Nephron (organoid): Measurements from ENCODE around the gene COMMD6.
A peak's percentile ranks its signal among the peaks of the same experiment; 100 is the strongest.

Experiments
- H3K27ac Mint-ChIP-seq, 3 experiments: 2 replicates each; pipeline ENCODE4 v1.8.0; 2020; ENCODE audit warnings: mixed read lengths in 3 of 3, mild to moderate bottlenecking in 2 of 3, moderate library complexity in 1 of 3
- H3K27me3 Mint-ChIP-seq: 2 replicates; pipeline ENCODE4 v1.8.0; 2021; ENCODE audit warnings: low read depth, mild to moderate bottlenecking, moderate library complexity, mixed read lengths
- H3K36me3 Mint-ChIP-seq: 2 replicates; pipeline ENCODE4 v1.8.0; 2020; ENCODE audit warnings: low read depth, mixed read lengths
- H3K4me1 Mint-ChIP-seq: 2 replicates; pipeline ENCODE4 v1.8.0; 2020; ENCODE audit warnings: mixed read lengths
- H3K4me3 Mint-ChIP-seq, 3 experiments: 2 replicates each; pipeline ENCODE4 v1.8.0; 2020; ENCODE audit warnings: mild to moderate bottlenecking in 3 of 3, mixed read lengths in 3 of 3, moderate library complexity in 2 of 3
- H3K9me3 Mint-ChIP-seq: 2 replicates; pipeline ENCODE4 v1.8.0; 2020; ENCODE audit warnings: mixed read lengths
- CTCF ChIP-seq, 3 experiments: fragments of 200-600 bp; sonication (generic); IDR thresholded peaks; one replicate each; pipeline ENCODE4 v1.5.0; 2021; ENCODE audit warnings: antibody characterized with exemption in 3 of 3; ENCODE audit not compliant: unreplicated experiment in 3 of 3

The COMMD6 gene

GRCh38 chr13:75569576-75569975 lies 31.9 kb upstream of the COMMD6 start:
- Mint-ChIP-seq H3K4me3 (no peak overlapping the region), H3K4me1 (no peaks in the 10 kb centered on the region), H3K9me3 (no peaks in the 10 kb centered on the region), H3K36me3 (peaks cover 42% of the 10 kb centered on the region), H3K27ac (peak overlapping the region in 1 of 3 experiments; percentile 25), H3K27me3 (no peaks in the 10 kb centered on the region)
- no peak for TF ChIP-seq CTCF (IDR thresholded peaks at IDR 0.05; ENCODE audit: unreplicated experiment in 3 of 3)

- Mint-ChIP-seq H3K36me3 (peaks cover 21% of the 10 kb centered on the region), H3K27ac (no peak overlapping the region), H3K27me3 (no peaks in the 10 kb centered on the region), H3K9me3 (no peaks in the 10 kb centered on the region), H3K4me1 (no peaks in the 10 kb centered on the region), H3K4me3 (no peak overlapping the region)
- peak; percentile 38 to 51 (median 42) for TF ChIP-seq CTCF (IDR thresholded peaks at IDR 0.05; ENCODE audit: unreplicated experiment in 3 of 3)
Observed at GRCh38 chr13:75566658-75567057, 29.0 kb upstream of the COMMD6 start.

- no peak for TF ChIP-seq CTCF (IDR thresholded peaks at IDR 0.05; ENCODE audit: unreplicated experiment in 3 of 3)
- Mint-ChIP-seq H3K4me3 (no peak overlapping the region), H3K27me3 (no peaks in the 10 kb centered on the region), H3K9me3 (no peaks in the 10 kb centered on the region), H3K36me3 (peaks cover 20% of the 10 kb centered on the region), H3K27ac (peak overlapping the region in 1 of 3 experiments; percentile 25), H3K4me1 (no peaks in the 10 kb centered on the region)
Observed at GRCh38 chr13:75558145-75558840, 20.7 kb upstream of the COMMD6 start.

GRCh38 chr13:75556961-75557360 lies 19.3 kb upstream of the COMMD6 start:
- no peak for TF ChIP-seq CTCF (IDR thresholded peaks at IDR 0.05; ENCODE audit: unreplicated experiment in 3 of 3)
- Mint-ChIP-seq H3K36me3 (peaks cover 22% of the 10 kb centered on the region), H3K27ac (no peak overlapping the region), H3K27me3 (no peaks in the 10 kb centered on the region), H3K4me1 (no peaks in the 10 kb centered on the region), H3K4me3 (no peak overlapping the region), H3K9me3 (no peaks in the 10 kb centered on the region)

GRCh38 chr13:75555836-75556235 lies 18.2 kb upstream of the COMMD6 start:
- no peak overlapping the region for H3K27ac Mint-ChIP-seq
- H3K9me3 Mint-ChIP-seq: no peaks in the 10 kb centered on the region
- no peak overlapping the region for H3K4me3 Mint-ChIP-seq
- no peaks in the 10 kb centered on the region for H3K27me3 Mint-ChIP-seq
- peaks cover 22% of the 10 kb centered on the region for H3K36me3 Mint-ChIP-seq
- TF ChIP-seq CTCF (IDR thresholded peaks at IDR 0.05; ENCODE audit: unreplicated experiment in 3 of 3): no peak
- peaks cover 2% of the 10 kb centered on the region for H3K4me1 Mint-ChIP-seq

- H3K36me3 Mint-ChIP-seq: peaks cover 22% of the 10 kb centered on the region
- no peak overlapping the region for H3K4me3 Mint-ChIP-seq
- H3K4me1 Mint-ChIP-seq: peaks cover 5% of the 10 kb centered on the region
- no peak overlapping the region for H3K27ac Mint-ChIP-seq
- no peaks in the 10 kb centered on the region for H3K9me3 Mint-ChIP-seq
- no peaks in the 10 kb centered on the region for H3K27me3 Mint-ChIP-seq
- no peak for TF ChIP-seq CTCF (IDR thresholded peaks at IDR 0.05; ENCODE audit: unreplicated experiment in 3 of 3)
Observed at GRCh38 chr13:75554981-75555380, 17.3 kb upstream of the COMMD6 start.
